Measurements from ENCODE around the gene ATP2A1. TPM values are rescaled to one million over a fixed set of nuclear protein-coding genes. Genes with fewer than 3 reads are reported as not detected.

ATP2A1 gene
- total RNA-seq, 1 donor from 2014 or later: 2.4 TPM

DNA sequence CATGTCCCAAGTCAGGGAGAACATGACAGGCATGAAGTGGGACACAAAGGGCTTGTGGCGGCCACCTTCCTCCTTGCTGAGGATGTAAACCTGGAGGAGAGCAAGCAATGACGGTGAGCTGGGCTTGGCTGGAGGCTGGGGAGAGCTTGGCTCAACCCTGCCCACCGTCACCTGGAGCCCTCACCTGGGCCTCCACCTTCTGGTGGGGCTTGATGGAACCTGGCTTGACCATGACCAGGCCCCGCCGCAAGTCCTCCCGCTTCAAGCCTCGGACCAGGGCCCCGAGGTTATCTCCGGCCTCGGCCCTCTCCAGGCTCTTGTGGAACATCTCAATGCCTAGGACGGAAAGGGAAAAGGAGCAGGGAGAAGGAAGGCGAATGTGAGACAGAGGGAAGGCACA lies 34.5 kb upstream of the ATP2A1 start:
- Mint-ChIP-seq H3K9me3 (no peaks in the 10 kb centered on the region), H3K27me3 (no peaks in the 10 kb centered on the region), H3K36me3 (ENCODE audit: low read depth) (peaks cover 51% of the 10 kb centered on the region), H3K4me3 (peak overlapping the region; percentile 45), H3K4me1 (peaks cover 25% of the 10 kb centered on the region), H3K27ac (no peak overlapping the region)
- intact Hi-C loops (cut with micrococcal nuclease): no loop called here
- no peak for DNase-seq

- no peak for DNase-seq
- intact Hi-C loops (cut with micrococcal nuclease): no loop called here
Measured at GRCh38 chr16:28844226-28844885, 33.9 kb upstream of the ATP2A1 start.

DNA sequence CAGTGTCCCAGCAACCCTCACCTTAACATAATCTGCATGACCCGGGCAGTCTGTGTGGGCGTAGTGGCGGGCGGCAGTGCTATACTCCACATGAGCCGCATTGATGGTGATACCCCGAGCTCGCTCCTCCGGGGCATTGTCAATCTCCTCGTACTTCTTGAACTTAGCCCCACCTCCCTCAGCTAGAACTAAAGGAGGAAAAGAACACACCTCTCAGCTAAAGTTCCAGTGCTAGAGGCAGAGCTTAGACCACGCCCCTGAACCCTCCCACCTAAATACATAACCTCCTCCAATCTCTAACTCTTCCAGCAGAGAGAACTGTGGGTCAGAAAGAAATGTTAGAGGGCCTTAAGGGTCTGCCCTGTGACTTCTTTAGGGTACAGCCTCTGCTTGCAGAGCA lies 33.0 kb upstream of the ATP2A1 start:
- Mint-ChIP-seq H3K36me3 (ENCODE audit: low read depth) (peaks cover 46% of the 10 kb centered on the region), H3K4me3 (peak overlapping the region; percentile 94), H3K27me3 (no peaks in the 10 kb centered on the region), H3K27ac (peak overlapping the region; percentile 98), H3K9me3 (no peaks in the 10 kb centered on the region), H3K4me1 (peaks cover 25% of the 10 kb centered on the region)
- DNase-seq: peak; percentile 81
- intact Hi-C loops (cut with micrococcal nuclease): no loop called here

More at GRCh38 chr16:28844226-28844885, 33.9 kb upstream of the ATP2A1 start:
- peak overlapping the region; percentile 94 for H3K4me3 Mint-ChIP-seq
- peaks cover 49% of the 10 kb centered on the region for H3K36me3 Mint-ChIP-seq (ENCODE audit: low read depth)
- no peaks in the 10 kb centered on the region for H3K9me3 Mint-ChIP-seq
- H3K4me1 Mint-ChIP-seq: peaks cover 25% of the 10 kb centered on the region
- H3K27ac Mint-ChIP-seq: peak overlapping the region; percentile 4
- H3K27me3 Mint-ChIP-seq: no peaks in the 10 kb centered on the region

GRCh38 chr16:28845761-28846079 lies 32.6 kb upstream of the ATP2A1 start:
- intact Hi-C loops (cut with micrococcal nuclease): loop anchor here (1.0 to 2.0 kb wide), 6 partner anchors 18 to 105 kb away; partner anchors contain the start of genes ATXN2L, NFATC2IP, RABEP2 and SH2B1
- Mint-ChIP-seq H3K27me3 (no peaks in the 10 kb centered on the region), H3K4me1 (peaks cover 25% of the 10 kb centered on the region), H3K4me3 (peak overlapping the region; percentile 94), H3K27ac (peak overlapping the region; percentile 98), H3K36me3 (ENCODE audit: low read depth) (peaks cover 46% of the 10 kb centered on the region), H3K9me3 (no peaks in the 10 kb centered on the region)
- DNase-seq: no peak

DNA sequence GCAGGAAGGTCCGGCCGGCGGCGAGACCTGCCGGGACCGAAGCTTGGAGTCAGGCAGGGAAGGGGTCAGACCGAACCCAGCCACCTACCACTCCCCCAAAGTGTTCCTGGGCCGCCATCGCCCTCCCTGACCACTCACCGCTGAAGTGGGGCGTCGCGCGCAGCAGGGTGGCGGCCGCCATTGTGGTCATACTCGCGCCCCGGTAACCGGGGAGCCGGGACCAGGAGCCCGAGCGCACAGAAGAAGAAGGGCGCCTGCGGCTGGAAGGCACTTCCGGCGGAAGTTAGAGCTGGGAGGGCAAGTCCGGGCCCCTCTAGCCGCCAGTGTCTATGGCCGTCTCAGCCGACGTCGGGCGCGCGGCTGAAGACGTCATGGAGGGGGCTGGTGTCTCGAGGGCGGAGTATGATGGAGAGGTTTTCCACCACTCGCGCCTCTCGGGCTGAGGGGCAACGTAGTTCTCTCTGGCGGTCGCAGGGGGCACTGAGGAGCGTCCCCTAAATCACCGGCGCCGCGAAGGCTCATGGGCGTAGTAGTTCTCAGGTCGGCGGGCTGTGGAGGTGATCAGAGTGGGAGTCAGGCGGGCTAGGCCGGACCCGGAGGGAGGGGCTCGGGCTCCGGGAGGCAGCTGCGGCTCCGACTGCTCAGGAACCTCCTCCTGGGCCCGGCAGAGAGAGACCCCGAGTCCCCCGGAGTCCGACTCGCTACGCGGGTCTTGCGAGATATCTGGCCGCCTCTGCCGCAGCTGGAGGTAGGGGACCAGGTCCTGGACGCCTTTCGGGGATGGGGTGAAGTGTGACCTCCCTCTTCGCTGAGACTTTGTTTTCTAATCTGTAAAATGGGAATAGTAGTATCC lies 32.0 kb upstream of the ATP2A1 start, which contains the start of gene TUFM:
Gene TUFM, minus strand, starts transcription at position 269 of the 853 bp plus-strand sequence. Its CDS starts 79 bp downstream, at position 190.
- no peaks in the 10 kb centered on the region for H3K9me3 Mint-ChIP-seq
- peaks cover 44% of the 10 kb centered on the region for H3K36me3 Mint-ChIP-seq (ENCODE audit: low read depth)
- H3K27ac Mint-ChIP-seq: peak within 1 kb of the TSS; percentile 98
- H3K4me3 Mint-ChIP-seq: peak within 1 kb of the TSS; percentile 94
- intact Hi-C loops (cut with micrococcal nuclease): loop anchor here (1.0 to 2.0 kb wide), 6 partner anchors 17 to 104 kb away; partner anchors contain the start of genes ATXN2L, NFATC2IP, RABEP2 and SH2B1
- peaks cover 25% of the 10 kb centered on the region for H3K4me1 Mint-ChIP-seq
- peak; percentile 100 for DNase-seq
- no peaks in the 10 kb centered on the region for H3K27me3 Mint-ChIP-seq

DNA sequence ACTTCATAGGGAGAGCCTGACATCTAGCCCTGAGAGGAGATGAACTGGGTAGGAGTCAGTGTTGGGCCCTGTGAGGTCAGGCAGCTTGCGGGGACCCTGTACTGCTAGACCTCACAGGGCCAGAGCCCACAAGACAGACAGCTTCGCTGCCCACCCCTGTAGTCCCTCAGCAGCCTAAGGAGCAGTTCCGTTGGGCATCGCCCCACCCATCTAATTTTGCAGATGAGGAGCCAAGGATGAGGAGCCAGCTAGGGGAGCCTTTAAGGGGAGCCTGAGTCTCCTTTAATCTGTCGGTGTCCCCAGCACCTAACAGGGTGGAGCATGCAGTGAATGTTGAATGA lies 31.4 kb upstream of the ATP2A1 start:
- no peaks in the 10 kb centered on the region for H3K9me3 Mint-ChIP-seq
- peaks cover 25% of the 10 kb centered on the region for H3K4me1 Mint-ChIP-seq
- peak overlapping the region; percentile 94 for H3K4me3 Mint-ChIP-seq
- no peaks in the 10 kb centered on the region for H3K27me3 Mint-ChIP-seq
- DNase-seq: no peak
- H3K36me3 Mint-ChIP-seq (ENCODE audit: low read depth): peaks cover 40% of the 10 kb centered on the region
- H3K27ac Mint-ChIP-seq: peak overlapping the region; percentile 98
- intact Hi-C loops (cut with micrococcal nuclease): loop anchor here (1.0 to 2.0 kb wide), 6 partner anchors 16 to 103 kb away; partner anchors contain the start of genes ATXN2L, NFATC2IP, RABEP2 and SH2B1

GRCh38 chr16:28858421-28858820 lies 19.9 kb upstream of the ATP2A1 start:
- H3K27ac Mint-ChIP-seq: no peak overlapping the region
- peaks cover 6% of the 10 kb centered on the region for H3K36me3 Mint-ChIP-seq (ENCODE audit: low read depth)
- peaks cover 8% of the 10 kb centered on the region for H3K4me1 Mint-ChIP-seq
- intact Hi-C loops (cut with micrococcal nuclease): no loop called here
- no peak for DNase-seq
- no peak overlapping the region for H3K4me3 Mint-ChIP-seq
- H3K27me3 Mint-ChIP-seq: no peaks in the 10 kb centered on the region
- no peaks in the 10 kb centered on the region for H3K9me3 Mint-ChIP-seq

DNA sequence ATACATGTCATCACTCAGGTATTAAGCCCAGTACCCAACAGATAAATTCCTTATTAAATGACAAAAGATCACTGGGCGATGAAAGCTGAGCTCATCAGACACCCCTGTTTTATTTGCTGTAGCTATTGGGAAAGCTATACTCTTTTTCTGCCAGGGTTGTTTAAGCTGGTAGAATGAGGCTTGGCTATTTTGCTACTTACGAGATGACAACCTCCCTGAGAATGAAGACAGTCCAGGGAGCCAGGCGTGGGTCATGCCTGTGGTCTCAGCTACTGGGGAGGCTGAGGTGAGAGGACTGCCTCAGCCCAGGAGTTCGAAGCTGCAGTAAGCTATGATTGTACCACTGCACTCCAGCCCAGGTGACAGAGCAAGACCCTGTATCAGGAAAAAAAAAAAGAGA lies 19.0 kb upstream of the ATP2A1 start:
- intact Hi-C loops (cut with micrococcal nuclease): no loop called here
- Mint-ChIP-seq H3K9me3 (no peaks in the 10 kb centered on the region), H3K4me1 (peaks cover 9% of the 10 kb centered on the region), H3K27me3 (no peaks in the 10 kb centered on the region), H3K36me3 (ENCODE audit: low read depth) (peaks cover 7% of the 10 kb centered on the region), H3K4me3 (no peak overlapping the region), H3K27ac (no peak overlapping the region)
- DNase-seq: no peak

GRCh38 chr16:28863929-28864793 lies 14.1 kb upstream of the ATP2A1 start:
- H3K4me3 Mint-ChIP-seq: peak overlapping the region; percentile 100
- intact Hi-C loops (cut with micrococcal nuclease): loop anchor here (1.0 to 2.0 kb wide), 5 partner anchors 15 to 81 kb away; partner anchors contain the start of genes RABEP2 and TUFM
- no peaks in the 10 kb centered on the region for H3K27me3 Mint-ChIP-seq
- peaks cover 22% of the 10 kb centered on the region for H3K4me1 Mint-ChIP-seq
- DNase-seq: peak; percentile 69
- H3K36me3 Mint-ChIP-seq (ENCODE audit: low read depth): peaks cover 18% of the 10 kb centered on the region
- no peaks in the 10 kb centered on the region for H3K9me3 Mint-ChIP-seq
- H3K27ac Mint-ChIP-seq: peak overlapping the region; percentile 99

GRCh38 chr16:28865001-28865688 lies 13.1 kb upstream of the ATP2A1 start:
- peaks cover 27% of the 10 kb centered on the region for H3K36me3 Mint-ChIP-seq (ENCODE audit: low read depth)
- peaks cover 22% of the 10 kb centered on the region for H3K4me1 Mint-ChIP-seq
- intact Hi-C loops (cut with micrococcal nuclease): no loop called here
- H3K4me3 Mint-ChIP-seq: peak overlapping the region; percentile 100
- H3K27ac Mint-ChIP-seq: peak overlapping the region; percentile 99
- H3K9me3 Mint-ChIP-seq: no peaks in the 10 kb centered on the region
- no peak for DNase-seq
- no peaks in the 10 kb centered on the region for H3K27me3 Mint-ChIP-seq

- H3K9me3 Mint-ChIP-seq: no peaks in the 10 kb centered on the region
- H3K36me3 Mint-ChIP-seq (ENCODE audit: low read depth): peaks cover 32% of the 10 kb centered on the region
- H3K27me3 Mint-ChIP-seq: no peaks in the 10 kb centered on the region
- intact Hi-C loops (cut with micrococcal nuclease): no loop called here
- H3K4me3 Mint-ChIP-seq: peak overlapping the region; percentile 35
- no peak for DNase-seq
- H3K27ac Mint-ChIP-seq: peak overlapping the region; percentile 37
- peaks cover 22% of the 10 kb centered on the region for H3K4me1 Mint-ChIP-seq
Measured at GRCh38 chr16:28865722-28866453, 12.4 kb upstream of the ATP2A1 start.

DNA sequence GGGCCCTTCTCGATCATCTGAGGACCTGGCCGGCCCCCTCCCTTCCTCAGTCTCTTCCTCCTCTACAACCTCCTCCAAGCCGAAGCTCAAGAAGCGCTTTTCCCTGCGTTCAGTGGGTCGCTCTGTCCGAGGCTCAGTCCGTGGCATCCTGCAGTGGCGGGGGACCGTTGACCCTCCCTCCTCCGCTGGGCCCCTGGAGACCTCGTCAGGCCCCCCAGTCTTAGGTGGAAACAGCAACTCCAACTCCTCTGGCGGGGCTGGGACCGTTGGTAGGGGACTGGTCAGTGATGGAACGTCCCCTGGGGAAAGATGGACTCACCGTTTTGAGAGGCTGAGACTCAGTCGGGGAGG lies 11.9 kb upstream of the ATP2A1 start:
- H3K4me3 Mint-ChIP-seq: peak overlapping the region; percentile 35
- no peak for DNase-seq
- H3K36me3 Mint-ChIP-seq (ENCODE audit: low read depth): peaks cover 32% of the 10 kb centered on the region
- no peaks in the 10 kb centered on the region for H3K9me3 Mint-ChIP-seq
- H3K27ac Mint-ChIP-seq: no peak overlapping the region
- no peaks in the 10 kb centered on the region for H3K27me3 Mint-ChIP-seq
- intact Hi-C loops (cut with micrococcal nuclease): no loop called here
- H3K4me1 Mint-ChIP-seq: peaks cover 22% of the 10 kb centered on the region
